OCI-M2 (cell line): Measurements from ENCODE around the gene XPO4.
"Not testable (repeated sequence)": the region's sequence is repeated elsewhere in the genome, so short reads cannot be mapped to it uniquely, and the experiment has no call there.

ENCODE experiments used
- DNase-seq: peaks from one replicate; lab custom pipeline; 2025; ENCODE audit not compliant: unreplicated experiment; lab: John Stamatoyannopoulos, UW

Gene XPO4

GRCh38 chr13:20902438-20903163 lies at the start of gene XPO4:
TSS of gene XPO4 (minus strand) at chr13:20902746. CDS start at chr13:20902738, 8 bp downstream.
- no peak for DNase-seq

GRCh38 chr13:20948001-20948400 lies 45.5 kb upstream of the XPO4 start:
- DNase-seq, result not testable (repeated sequence)

GRCh38 chr13:20945952-20946383 lies 43.4 kb upstream of the XPO4 start:
- no peak for DNase-seq

GRCh38 chr13:20942938-20943559 lies 40.5 kb upstream of the XPO4 start:
- DNase-seq, result no peak

- not testable (repeated sequence) for DNase-seq
Observed at GRCh38 chr13:20940511-20940910, 38.0 kb upstream of the XPO4 start.

- DNase-seq, result no peak
Observed at GRCh38 chr13:20940083-20940482, 37.5 kb upstream of the XPO4 start.

GRCh38 chr13:20939662-20940061 lies 37.1 kb upstream of the XPO4 start:
- no peak for DNase-seq

- DNase-seq, result no peak
Observed at GRCh38 chr13:20938302-20938701, 35.8 kb upstream of the XPO4 start.

- DNase-seq, result no peak
Observed at GRCh38 chr13:20927596-20928257, 25.2 kb upstream of the XPO4 start.

- DNase-seq, result not testable (repeated sequence)
Observed at GRCh38 chr13:20925395-20925790, 22.8 kb upstream of the XPO4 start.

- peak; percentile 15 for DNase-seq
Observed at GRCh38 chr13:20924758-20925394, 22.3 kb upstream of the XPO4 start.

- DNase-seq, result no peak
Observed at GRCh38 chr13:20923272-20923671, 20.7 kb upstream of the XPO4 start.

GRCh38 chr13:20921572-20921971 lies 19.0 kb upstream of the XPO4 start:
- no peak for DNase-seq

- DNase-seq, result not testable (repeated sequence)
Observed at GRCh38 chr13:20915676-20916075, 13.1 kb upstream of the XPO4 start.

- DNase-seq, result no peak
Observed at GRCh38 chr13:20911037-20911436, 8.5 kb upstream of the XPO4 start.

GRCh38 chr13:20908714-20909497 lies 6.4 kb upstream of the XPO4 start:
- DNase-seq, result no peak

- no peak for DNase-seq
Observed at GRCh38 chr13:20904908-20905307, 2.4 kb upstream of the XPO4 start.

- no peak for DNase-seq
Observed at GRCh38 chr13:20903164-20903475, 574 bp upstream of the XPO4 start.

GRCh38 chr13:20901668-20902437 lies 693 bp downstream of the XPO4 start:
- no peak for DNase-seq

- DNase-seq, result no peak
Observed at GRCh38 chr13:20894245-20894644, 8.3 kb downstream of the XPO4 start.
